OCI-LY7 (cell line): ENCODE data around the gene PTRH2. TPM values are rescaled to one million over a fixed set of nuclear protein-coding genes. Genes with fewer than 3 reads are reported as not detected.

Source experiments
- BruUV-seq: library from RNA; stranded (reverse); fragments of 400-500 nt; replicated peaks from 2 replicates; lab custom pipeline; 2021; lab: Mats Ljungman, UMichigan
- CTCF ChIA-PET: fragments of 300-600 bp; sonication (Branson Sonifier 250); formaldehyde crosslinking; loops from one replicate; lab custom pipeline; 2022; ENCODE audit warnings: antibody characterized with exemption; ENCODE audit not compliant: unreplicated experiment; lab: Charles Lee
- POLR2A ChIA-PET: fragments of 300-600 bp; sonication (Branson Sonifier 250); formaldehyde crosslinking; loops from one replicate; lab custom pipeline; 2022; ENCODE audit warnings: antibody characterized with exemption; lab: Charles Lee
- DNase-seq: peaks from one replicate; pipeline ENCODE4 v3.0.0-alpha.2; 2015; ENCODE audit warnings: low spot score
- H2AFZ ChIP-seq: fragments of 200-600 bp; sonication (generic), shearing (Covaris generic); 2 replicates; pipeline ENCODE4 v1.6.1; 2014; ENCODE audit warnings: mild to moderate bottlenecking, antibody characterized with exemption, low read length, moderate library complexity
- H3K27ac ChIP-seq: fragments of 200-600 bp; sonication (generic); 2 replicates; pipeline ENCODE4 v1.5.1; 2014; ENCODE audit warnings: mixed run types, low read depth, mild to moderate bottlenecking, moderate library complexity, low read length, inconsistent platforms; ENCODE audit not compliant: poor library complexity, severe bottlenecking
- H3K36me3 ChIP-seq: fragments of 200-600 bp; sonication (generic); 2 replicates; pipeline ENCODE4 v1.6.1; 2014; ENCODE audit warnings: mild to moderate bottlenecking, antibody characterized with exemption, low read length, moderate library complexity, mixed read lengths; ENCODE audit not compliant: insufficient read depth
- H3K4me1 ChIP-seq: fragments of 200-600 bp; sonication (generic); 2 replicates; pipeline ENCODE4 v1.5.1; 2014; ENCODE audit warnings: mild to moderate bottlenecking, low read length; ENCODE audit not compliant: insufficient read depth, poor library complexity, severe bottlenecking
- H3K4me2 ChIP-seq: fragments of 200-600 bp; sonication (generic); 2 replicates; pipeline ENCODE4 v1.6.1; 2014; ENCODE audit warnings: mild to moderate bottlenecking, low read length
- H3K4me3 ChIP-seq: fragments of 200-600 bp; sonication (generic); 2 replicates; pipeline ENCODE4 v1.5.1; 2014; ENCODE audit warnings: mild to moderate bottlenecking, low read depth, low read length; ENCODE audit not compliant: poor library complexity, severe bottlenecking
- H3K79me2 ChIP-seq: fragments of 200-600 bp; sonication (generic); 2 replicates; pipeline ENCODE4 v1.6.1; 2016; ENCODE audit warnings: low read depth, mild to moderate bottlenecking, low read length, moderate library complexity, mixed read lengths; ENCODE audit not compliant: insufficient read depth
- H3K9me2 ChIP-seq: fragments of 200-600 bp; sonication (generic); 2 replicates; pipeline ENCODE4 v1.6.1; 2016; ENCODE audit warnings: mild to moderate bottlenecking, low read length, mixed read lengths; ENCODE audit not compliant: insufficient read depth
- H3K9me3 ChIP-seq: fragments of 200-600 bp; sonication (generic); 2 replicates; pipeline ENCODE4 v1.6.1; 2014; ENCODE audit warnings: mild to moderate bottlenecking, mixed run types, low read length, mixed read lengths
- H4K20me1 ChIP-seq: fragments of 200-600 bp; sonication (generic); 2 replicates; pipeline ENCODE4 v1.6.1; 2014; ENCODE audit warnings: mild to moderate bottlenecking, antibody characterized with exemption, low read length, moderate library complexity, mixed read lengths; ENCODE audit not compliant: insufficient read depth
- EZH2phosphoT487 ChIP-seq: fragments of 200-600 bp; sonication (generic); IDR thresholded peaks from 2 replicates; pipeline ENCODE4 v1.6.1; 2018; ENCODE audit warnings: low read depth, borderline replicate concordance, mild to moderate bottlenecking, mixed run types, antibody characterized with exemption, low read length, moderate library complexity, mixed read lengths
- intact Hi-C: fragments of 100-400 bp; cut with micrococcal nuclease; formaldehyde crosslinking; loops from one replicate; pipeline ENCODE4 v1.10.0; 2022; ENCODE audit not compliant: unreplicated experiment
- total RNA-seq, 2 experiments: library from RNA; depleted of rRNA in 1 of 2; stranded (reverse); fragments of >200 nt in 1 of 2; shearing (Covaris generic) in 1 of 2; gene quantifications; 2 replicates each; pipeline ENCODE4 v1.2.3, GENCODE V29; 2014 to 2022
- TF ChIP-seq, protein P1 (sequence below): fragments of 200-600 bp; sonication (generic); conservative IDR thresholded peaks from 2 replicates; pipeline ENCODE4 v1.5.1; 2014; ENCODE audit warnings: mild to moderate bottlenecking, antibody characterized with exemption, low read length, moderate library complexity, mixed read lengths

Gene PTRH2
- total RNA-seq, 2 experiments from 2014 or later = 27.0 to 34.5 TPM

DNA sequence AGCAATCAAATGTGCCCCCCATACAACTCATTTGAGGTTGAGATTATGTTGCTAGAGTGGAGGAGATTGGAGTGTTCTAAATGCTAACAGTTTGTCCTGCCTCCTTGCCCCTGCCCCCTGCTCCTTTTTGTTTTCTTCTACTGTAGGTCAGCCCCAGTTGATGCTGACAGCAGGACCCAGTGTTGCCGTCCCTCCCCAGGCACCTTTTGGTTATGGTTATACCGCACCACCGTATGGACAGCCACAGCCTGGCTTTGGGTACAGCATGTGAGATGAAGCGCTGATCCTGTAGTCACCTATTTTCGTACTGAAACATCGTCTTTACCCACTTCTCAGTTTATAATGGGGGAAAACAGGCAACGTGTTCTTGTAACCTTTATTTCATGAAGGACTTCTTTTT is 13.6 kb downstream of the PTRH2 start:
- Histone ChIP-seq H3K79me2 (peaks cover 54% of the 10 kb centered on the region), H3K4me1 (peaks cover 4% of the 10 kb centered on the region), H3K4me2 (no peak overlapping the region), H2AFZ (no peak overlapping the region), H3K4me3 (no peak overlapping the region), H4K20me1 (peaks cover 20% of the 10 kb centered on the region), H3K36me3 (peaks cover 97% of the 10 kb centered on the region), H3K27ac (no peak overlapping the region), H3K9me3 (no peaks in the 10 kb centered on the region), H3K9me2 (no peaks in the 10 kb centered on the region)
- POLR2A ChIA-PET = no interaction called here
- BruUV-seq = no TSS peak
- CTCF ChIA-PET = no interaction called here
- no peak for DNase-seq
- intact Hi-C loops = no loop called here
- TF ChIP-seq, protein P1, sequence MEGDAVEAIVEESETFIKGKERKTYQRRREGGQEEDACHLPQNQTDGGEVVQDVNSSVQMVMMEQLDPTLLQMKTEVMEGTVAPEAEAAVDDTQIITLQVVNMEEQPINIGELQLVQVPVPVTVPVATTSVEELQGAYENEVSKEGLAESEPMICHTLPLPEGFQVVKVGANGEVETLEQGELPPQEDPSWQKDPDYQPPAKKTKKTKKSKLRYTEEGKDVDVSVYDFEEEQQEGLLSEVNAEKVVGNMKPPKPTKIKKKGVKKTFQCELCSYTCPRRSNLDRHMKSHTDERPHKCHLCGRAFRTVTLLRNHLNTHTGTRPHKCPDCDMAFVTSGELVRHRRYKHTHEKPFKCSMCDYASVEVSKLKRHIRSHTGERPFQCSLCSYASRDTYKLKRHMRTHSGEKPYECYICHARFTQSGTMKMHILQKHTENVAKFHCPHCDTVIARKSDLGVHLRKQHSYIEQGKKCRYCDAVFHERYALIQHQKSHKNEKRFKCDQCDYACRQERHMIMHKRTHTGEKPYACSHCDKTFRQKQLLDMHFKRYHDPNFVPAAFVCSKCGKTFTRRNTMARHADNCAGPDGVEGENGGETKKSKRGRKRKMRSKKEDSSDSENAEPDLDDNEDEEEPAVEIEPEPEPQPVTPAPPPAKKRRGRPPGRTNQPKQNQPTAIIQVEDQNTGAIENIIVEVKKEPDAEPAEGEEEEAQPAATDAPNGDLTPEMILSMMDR = no peak
- no peak for TF ChIP-seq EZH2phosphoT487

DNA sequence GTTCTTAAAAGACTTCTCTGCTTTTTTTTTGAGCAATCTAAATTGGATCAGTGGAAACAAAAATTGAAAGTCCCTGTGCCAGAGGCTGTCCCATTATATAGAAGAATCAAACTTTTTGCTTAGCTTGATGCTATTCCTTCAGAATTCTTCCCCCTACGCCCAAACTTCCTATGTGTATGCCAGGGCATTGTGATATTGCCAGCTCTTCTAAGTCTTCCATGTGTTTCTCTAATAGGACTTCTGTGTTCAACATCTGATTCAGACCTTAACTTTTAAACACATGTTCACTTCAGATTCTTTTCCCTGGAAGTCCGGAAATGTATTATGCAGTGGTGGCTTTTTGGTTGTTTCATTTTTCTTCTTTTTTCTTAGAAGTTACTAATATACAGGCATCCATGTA is 18.7 kb downstream of the PTRH2 start:
- Histone ChIP-seq H3K4me2 (no peak overlapping the region), H3K4me3 (no peak overlapping the region), H3K36me3 (peaks cover 97% of the 10 kb centered on the region), H3K4me1 (no peaks in the 10 kb centered on the region), H3K9me2 (no peaks in the 10 kb centered on the region), H4K20me1 (no peaks in the 10 kb centered on the region), H3K27ac (no peak overlapping the region), H3K9me3 (no peaks in the 10 kb centered on the region), H3K79me2 (peaks cover 24% of the 10 kb centered on the region; the same call in 1 of the 2 replicates), H2AFZ (no peak overlapping the region)
- TF ChIP-seq, protein P1 = no peak
- TF ChIP-seq EZH2phosphoT487 = no peak
- no TSS peak for BruUV-seq
- no peak for DNase-seq
- POLR2A ChIA-PET = interaction anchor here (0.6 to 2.5 kb wide), 2 partner anchors 18 to 478 kb away, joined by 3 to 11 read pairs; no protein-coding TSS in a partner anchor
- CTCF ChIA-PET = no interaction called here
- intact Hi-C loops = loop anchor here (5.0 kb wide), 1 partner anchor 41 kb away; no protein-coding TSS in a partner anchor

DNA sequence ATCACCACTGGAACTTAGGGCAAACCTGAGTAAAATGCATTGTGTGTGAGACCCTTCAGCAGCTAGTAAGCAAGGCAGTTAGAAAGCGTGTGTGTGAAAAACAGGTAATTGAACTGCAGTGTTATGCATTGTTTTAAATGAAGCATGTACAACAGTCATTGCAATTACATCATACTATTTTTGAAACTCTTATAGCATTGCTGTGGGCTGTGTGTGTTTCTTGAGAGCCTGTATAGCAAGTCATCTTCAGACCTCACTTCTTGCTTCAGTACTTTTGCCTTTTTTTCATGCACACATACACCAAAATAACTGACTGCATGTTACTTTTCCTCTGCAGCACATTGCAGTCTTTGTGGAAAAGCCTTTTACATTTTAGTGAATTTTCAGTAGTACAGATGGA is 19.2 kb downstream of the PTRH2 start:
- Histone ChIP-seq H3K4me1 (no peaks in the 10 kb centered on the region), H4K20me1 (no peaks in the 10 kb centered on the region), H3K4me2 (no peak overlapping the region), H2AFZ (no peak overlapping the region), H3K4me3 (no peak overlapping the region), H3K9me2 (no peaks in the 10 kb centered on the region), H3K79me2 (peaks cover 24% of the 10 kb centered on the region; the same call in 1 of the 2 replicates), H3K9me3 (no peaks in the 10 kb centered on the region), H3K36me3 (peaks cover 97% of the 10 kb centered on the region), H3K27ac (no peak overlapping the region)
- POLR2A ChIA-PET = interaction anchor here (0.7 to 2.5 kb wide), 2 partner anchors 17 to 60 kb away, joined by 3 to 11 read pairs; no protein-coding TSS in a partner anchor
- no peak for DNase-seq
- no peak for TF ChIP-seq EZH2phosphoT487
- CTCF ChIA-PET = no interaction called here
- BruUV-seq = no TSS peak
- intact Hi-C loops = loop anchor here (5.0 kb wide), 1 partner anchor 41 kb away; no protein-coding TSS in a partner anchor
